ENCODE data around the gene ILKAP. TPM values are rescaled to one million over a fixed set of nuclear protein-coding genes. Genes with fewer than 3 reads are reported as not detected.

Gene ILKAP
- total RNA-seq, 4 donors from 2014 or later: 27.2 to 48.0 (median 37.2) TPM

DNA sequence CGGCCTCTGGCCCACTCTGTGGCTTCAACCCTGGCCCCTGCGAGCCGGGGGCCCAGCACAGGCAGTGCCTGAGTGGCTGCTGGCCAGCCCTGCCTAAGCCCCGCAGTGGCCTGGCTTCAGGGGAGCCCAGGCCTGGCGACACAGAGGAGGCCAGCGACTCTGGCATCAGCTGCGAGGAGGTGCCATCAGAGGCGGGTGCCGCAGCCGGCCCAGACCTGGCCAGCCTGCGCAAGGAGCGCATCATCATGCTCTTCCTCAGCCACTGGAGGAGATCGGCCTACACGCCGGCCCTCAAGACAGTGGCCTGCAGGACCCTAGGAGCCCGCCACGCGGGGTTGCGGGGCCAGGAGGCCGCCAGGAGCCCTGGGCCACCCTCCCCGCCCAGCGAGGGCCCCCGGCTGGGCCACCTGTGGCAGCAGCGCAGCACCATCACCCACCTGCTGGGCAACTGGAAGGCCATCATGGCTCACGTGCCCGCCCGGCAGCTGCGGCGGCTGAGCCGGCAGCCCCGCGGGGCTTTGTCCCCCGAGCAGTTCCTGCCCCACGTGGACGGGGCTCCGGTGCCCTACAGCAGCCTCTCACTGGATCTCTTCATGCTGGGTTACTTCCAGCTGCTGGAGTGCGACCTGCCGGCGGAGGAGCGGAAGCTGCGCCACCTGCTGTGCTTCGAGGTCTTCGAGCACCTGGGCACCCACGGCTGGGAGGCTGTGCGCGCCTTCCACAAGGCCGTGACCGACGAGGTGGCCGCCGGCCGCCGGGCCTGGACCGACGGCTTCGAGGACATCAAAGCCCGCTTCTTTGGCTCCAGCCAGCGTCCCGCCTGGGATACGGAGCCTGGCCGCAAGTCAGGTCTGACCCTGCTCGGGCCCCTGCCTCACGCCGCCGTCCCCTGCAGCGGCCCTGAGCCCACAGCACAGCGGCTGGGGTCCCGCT is 72.5 kb downstream of the ILKAP start:
- TF ChIP-seq, protein P1, sequence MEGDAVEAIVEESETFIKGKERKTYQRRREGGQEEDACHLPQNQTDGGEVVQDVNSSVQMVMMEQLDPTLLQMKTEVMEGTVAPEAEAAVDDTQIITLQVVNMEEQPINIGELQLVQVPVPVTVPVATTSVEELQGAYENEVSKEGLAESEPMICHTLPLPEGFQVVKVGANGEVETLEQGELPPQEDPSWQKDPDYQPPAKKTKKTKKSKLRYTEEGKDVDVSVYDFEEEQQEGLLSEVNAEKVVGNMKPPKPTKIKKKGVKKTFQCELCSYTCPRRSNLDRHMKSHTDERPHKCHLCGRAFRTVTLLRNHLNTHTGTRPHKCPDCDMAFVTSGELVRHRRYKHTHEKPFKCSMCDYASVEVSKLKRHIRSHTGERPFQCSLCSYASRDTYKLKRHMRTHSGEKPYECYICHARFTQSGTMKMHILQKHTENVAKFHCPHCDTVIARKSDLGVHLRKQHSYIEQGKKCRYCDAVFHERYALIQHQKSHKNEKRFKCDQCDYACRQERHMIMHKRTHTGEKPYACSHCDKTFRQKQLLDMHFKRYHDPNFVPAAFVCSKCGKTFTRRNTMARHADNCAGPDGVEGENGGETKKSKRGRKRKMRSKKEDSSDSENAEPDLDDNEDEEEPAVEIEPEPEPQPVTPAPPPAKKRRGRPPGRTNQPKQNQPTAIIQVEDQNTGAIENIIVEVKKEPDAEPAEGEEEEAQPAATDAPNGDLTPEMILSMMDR (IDR thresholded peaks at IDR 0.05; ENCODE audit: low read depth): no peak

DNA sequence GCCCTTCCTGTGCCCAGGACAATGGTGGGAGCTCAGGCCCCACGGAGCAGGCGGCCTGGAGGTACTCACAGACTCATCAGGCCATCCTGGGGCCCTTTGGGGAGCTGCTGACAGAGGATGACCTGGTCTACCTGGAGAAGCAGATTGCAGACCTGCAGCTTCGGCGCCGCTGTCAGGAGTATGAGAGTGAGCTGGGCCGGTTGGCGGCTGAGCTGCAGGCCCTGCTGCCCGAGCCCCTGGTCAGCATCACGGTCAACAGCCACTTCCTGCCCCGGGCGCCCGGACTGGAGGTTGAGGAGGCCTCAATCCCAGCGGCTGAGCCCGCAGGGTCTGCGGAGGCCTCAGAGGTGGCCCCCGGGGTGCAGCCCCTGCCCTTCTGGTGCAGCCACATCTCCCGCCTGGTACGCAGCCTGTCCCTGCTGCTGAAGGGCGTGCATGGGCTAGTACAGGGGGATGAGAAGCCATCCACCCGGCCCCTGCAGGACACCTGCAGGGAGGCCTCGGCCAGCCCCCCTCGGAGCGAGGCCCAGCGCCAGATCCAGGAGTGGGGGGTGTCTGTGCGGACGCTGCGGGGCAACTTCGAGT is 73.3 kb downstream of the ILKAP start:
- TF ChIP-seq, protein P1 (IDR thresholded peaks at IDR 0.05; ENCODE audit: low read depth): no peak

DNA sequence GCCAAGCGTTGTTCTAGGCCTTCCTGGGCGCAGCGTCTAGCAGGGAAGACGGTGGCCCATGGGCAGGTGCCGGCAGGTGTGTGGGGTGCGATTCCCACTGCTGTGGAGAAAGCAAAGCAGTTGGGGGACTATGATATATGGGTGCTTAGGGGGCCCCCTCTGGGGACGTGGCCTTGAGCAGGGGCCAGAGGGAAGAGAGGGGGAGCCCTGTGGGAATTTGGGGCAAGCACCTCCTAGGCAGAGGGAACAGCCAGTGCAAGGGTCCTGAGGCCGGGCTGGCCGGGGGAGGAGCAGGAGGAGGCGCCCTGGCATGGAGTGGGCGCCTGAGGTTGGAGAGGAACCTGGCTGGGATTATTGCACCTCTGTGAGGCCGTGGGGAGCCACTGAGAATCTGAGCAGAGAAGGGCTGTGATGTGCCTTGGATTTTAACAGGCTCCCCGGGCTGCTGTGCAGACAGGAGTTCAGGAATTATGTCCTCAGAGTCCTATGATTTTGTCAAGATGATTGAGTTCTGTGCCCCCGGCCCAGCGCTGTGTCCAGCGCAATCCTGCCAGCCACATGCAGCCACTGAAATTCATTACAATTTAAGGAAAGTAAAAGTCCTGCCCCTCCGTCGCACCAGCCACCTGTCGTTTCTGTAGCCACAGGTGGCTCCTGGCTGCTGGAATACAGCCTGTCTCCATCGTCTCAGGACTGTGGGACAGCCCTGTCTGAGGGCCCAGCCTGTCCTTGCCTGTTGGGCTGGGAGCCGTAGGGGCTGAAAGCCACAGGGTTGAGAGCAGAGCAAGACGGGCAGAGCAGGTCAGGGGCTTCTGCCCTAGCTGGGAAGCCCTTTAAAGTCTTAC is 74.1 kb downstream of the ILKAP start:
- TF ChIP-seq, protein P1 (IDR thresholded peaks at IDR 0.05; ENCODE audit: low read depth): no peak

DNA sequence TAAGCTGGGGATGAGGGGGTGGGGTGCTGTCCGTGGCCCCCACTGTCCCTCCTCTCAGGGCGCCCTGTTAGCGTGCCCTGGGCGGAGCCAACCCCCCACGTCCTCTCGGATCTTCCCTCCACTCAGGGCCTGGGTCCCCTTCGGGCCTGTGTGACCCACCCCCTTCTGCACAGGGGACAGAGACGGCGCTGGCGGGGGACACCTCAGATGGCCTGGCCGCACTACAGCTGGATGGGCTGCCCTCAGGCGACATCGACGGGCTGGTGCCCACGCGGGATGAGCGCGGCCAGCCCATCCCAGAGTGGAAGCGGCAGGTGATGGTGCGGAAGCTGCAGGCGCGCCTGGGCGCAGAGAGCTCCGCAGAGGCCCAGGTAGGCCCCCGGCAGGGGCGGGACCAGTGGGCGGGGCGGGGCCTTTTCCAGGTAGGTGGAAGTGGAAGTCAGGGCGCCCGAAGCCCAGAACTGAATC is 74.9 kb downstream of the ILKAP start:
- TF ChIP-seq, protein P1 (IDR thresholded peaks at IDR 0.05; ENCODE audit: low read depth): no peak

DNA sequence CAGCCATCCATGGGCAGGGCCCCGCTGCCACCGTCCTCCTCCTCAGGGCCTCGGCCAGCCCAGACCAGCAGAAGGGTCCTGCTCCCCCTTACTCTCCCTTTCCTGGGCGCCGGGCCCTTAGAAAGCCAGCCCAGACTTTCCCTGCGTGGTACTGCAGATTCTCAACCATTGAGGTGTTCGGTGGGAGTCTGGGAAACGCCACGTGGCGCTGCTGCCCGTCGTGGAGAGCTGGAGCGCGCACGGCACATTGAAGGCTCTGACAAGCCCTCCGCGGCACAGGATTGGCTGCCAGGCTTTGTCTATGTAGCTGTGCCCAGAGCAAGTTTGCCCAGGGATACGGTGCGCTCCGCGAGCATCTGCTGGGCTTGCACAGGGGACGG is 75.4 kb downstream of the ILKAP start:
- TF ChIP-seq, protein P1 (IDR thresholded peaks at IDR 0.05; ENCODE audit: low read depth): no peak

DNA sequence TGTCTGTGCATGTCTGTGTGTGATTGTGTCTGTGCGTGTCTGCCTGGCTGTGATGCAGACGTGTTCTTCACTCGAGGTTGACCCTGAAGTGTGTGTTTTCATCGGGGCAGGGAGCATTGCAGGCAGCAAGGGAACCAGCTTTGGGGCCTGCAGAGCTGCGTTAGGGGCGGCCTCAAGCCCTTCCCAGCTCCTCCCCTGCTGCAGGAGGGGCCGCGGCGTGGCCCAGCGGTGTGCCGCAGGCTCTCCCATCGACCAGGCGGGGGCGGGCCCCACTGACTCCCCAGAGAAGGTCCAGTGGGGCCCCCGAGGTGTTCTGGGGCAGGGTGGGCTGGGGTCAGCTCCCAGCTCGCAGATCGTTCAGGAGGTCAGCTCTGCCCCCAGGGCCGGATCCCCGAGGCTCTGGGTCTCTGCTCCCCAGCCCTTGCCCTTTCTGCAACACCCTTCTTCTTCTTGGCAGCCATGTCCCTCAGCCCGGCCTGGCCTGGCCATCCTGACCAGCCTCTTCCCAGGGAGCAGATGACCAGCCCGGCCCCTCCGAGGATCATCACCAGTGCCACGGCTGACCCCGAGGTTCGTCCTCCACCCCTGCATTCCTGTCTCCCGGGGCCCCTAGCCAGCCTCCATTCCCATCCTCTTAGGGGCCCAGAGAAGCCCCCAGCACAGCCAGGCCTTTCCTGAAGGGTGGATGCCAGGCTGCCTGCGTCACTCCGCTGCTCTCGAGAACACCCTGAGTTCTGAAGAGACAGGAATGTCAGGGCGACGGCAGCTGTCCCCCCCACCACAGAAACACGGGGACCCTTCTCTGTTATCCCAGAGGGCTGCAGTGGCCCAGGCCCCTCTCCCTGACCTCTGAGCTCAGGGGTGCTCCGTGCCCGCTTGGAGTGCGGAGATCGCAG is 76.1 kb downstream of the ILKAP start:
- TF ChIP-seq, protein P1 (IDR thresholded peaks at IDR 0.05; ENCODE audit: low read depth): no peak
